Adipocyte (in vitro differentiated cells): ENCODE data around the gene ASIC1.
A peak's percentile ranks its signal among the peaks of the same experiment; 100 is the strongest.

Experiments used
- DNase-seq: peaks from one replicate; pipeline ENCODE4 v3.0.0-alpha.2; 2015; ENCODE audit warnings: low read depth
- H3K27me3 ChIP-seq: replicated peaks from 2 replicates; pipeline ENCODE4 v1.7.0; 2013; ENCODE audit warnings: mild to moderate bottlenecking, low read length, moderate library complexity; ENCODE audit not compliant: control insufficient read depth, insufficient read depth
- H3K36me3 ChIP-seq: 2 replicates; pipeline ENCODE4 v1.7.0; 2013; ENCODE audit warnings: low read length, mild to moderate bottlenecking, moderate library complexity; ENCODE audit not compliant: control insufficient read depth, insufficient read depth, severe bottlenecking
- H3K4me1 ChIP-seq: 2 replicates; pipeline ENCODE4 v1.7.0; 2013; ENCODE audit warnings: mild to moderate bottlenecking, low read length, moderate library complexity; ENCODE audit not compliant: control insufficient read depth, insufficient read depth
- H3K4me3 ChIP-seq: 2 replicates; pipeline ENCODE4 v1.7.0; 2013; ENCODE audit warnings: mild to moderate bottlenecking, low read length, moderate library complexity
- H3K9ac ChIP-seq: 2 replicates; pipeline ENCODE4 v1.7.0; 2013; ENCODE audit warnings: mild to moderate bottlenecking, low read length, moderate library complexity
- H3K9me3 ChIP-seq: 2 replicates; pipeline ENCODE4 v1.7.0; 2013; ENCODE audit warnings: mild to moderate bottlenecking, low read length, moderate library complexity; ENCODE audit not compliant: control insufficient read depth

ASIC1 gene

GRCh38 chr12:50041062-50041860, 16.1 kb upstream of the ASIC1 start:
- H3K36me3 ChIP-seq, result no peaks in the 10 kb centered on the region
- no peak overlapping the region for H3K9ac ChIP-seq
- no peaks in the 10 kb centered on the region for H3K9me3 ChIP-seq
- no peak overlapping the region for H3K4me3 ChIP-seq
- no peaks in the 10 kb centered on the region for H3K27me3 ChIP-seq
- DNase-seq, result no peak
- H3K4me1 ChIP-seq, result peaks cover 5% of the 10 kb centered on the region

GRCh38 chr12:50041962-50042361, 15.4 kb upstream of the ASIC1 start:
- no peak overlapping the region for H3K4me3 ChIP-seq
- no peaks in the 10 kb centered on the region for H3K27me3 ChIP-seq
- H3K9ac ChIP-seq, result no peak overlapping the region
- peaks cover 5% of the 10 kb centered on the region for H3K4me1 ChIP-seq
- no peaks in the 10 kb centered on the region for H3K9me3 ChIP-seq
- H3K36me3 ChIP-seq, result no peaks in the 10 kb centered on the region
- DNase-seq, result no peak

DNA sequence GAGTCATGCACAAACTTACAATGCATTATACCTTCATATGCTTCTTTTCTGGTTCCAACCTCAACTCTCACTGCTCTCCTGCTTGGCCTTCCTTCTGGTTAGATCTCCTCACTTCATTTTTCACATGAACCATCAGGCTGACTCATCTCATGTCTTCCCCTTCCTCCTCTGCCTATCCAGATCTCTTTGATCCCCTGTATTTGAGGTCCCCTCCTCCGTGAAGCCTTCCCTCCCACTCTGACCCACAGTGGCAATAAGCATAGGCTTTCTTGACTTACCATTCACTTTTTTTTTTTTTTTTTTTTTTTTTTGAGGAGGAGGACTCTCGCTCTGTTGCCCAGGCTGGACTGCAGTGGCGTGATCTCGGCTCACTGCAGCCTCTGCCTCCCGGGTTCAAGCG, 14.7 kb upstream of the ASIC1 start:
- no peak for DNase-seq
- Histone ChIP-seq H3K27me3 (no peaks in the 10 kb centered on the region), H3K4me1 (peaks cover 5% of the 10 kb centered on the region), H3K4me3 (no peak overlapping the region), H3K9ac (no peak overlapping the region), H3K9me3 (no peaks in the 10 kb centered on the region), H3K36me3 (no peaks in the 10 kb centered on the region)

DNA sequence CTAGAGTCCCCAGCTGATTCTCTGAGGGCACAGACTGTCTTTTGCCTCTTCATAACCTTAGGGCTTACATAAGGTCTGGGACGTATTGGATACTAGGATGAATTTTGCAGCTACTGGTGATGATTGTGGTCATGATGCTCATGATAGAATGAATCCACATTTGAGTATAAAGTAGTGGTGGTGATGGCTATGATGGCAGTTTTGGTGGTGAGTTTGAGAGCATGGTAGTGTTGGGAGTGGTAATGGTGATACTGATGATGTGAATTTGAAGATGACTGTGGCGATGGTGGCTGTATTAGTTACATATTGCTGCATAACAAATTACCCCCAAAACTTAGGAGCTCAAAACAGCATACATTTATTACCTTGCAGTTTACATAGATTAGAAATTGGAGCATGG, 14.1 kb upstream of the ASIC1 start:
- Histone ChIP-seq H3K27me3 (no peaks in the 10 kb centered on the region), H3K9ac (no peak overlapping the region), H3K9me3 (no peaks in the 10 kb centered on the region), H3K4me3 (no peak overlapping the region), H3K36me3 (no peaks in the 10 kb centered on the region), H3K4me1 (peaks cover 5% of the 10 kb centered on the region)
- no peak for DNase-seq

DNA sequence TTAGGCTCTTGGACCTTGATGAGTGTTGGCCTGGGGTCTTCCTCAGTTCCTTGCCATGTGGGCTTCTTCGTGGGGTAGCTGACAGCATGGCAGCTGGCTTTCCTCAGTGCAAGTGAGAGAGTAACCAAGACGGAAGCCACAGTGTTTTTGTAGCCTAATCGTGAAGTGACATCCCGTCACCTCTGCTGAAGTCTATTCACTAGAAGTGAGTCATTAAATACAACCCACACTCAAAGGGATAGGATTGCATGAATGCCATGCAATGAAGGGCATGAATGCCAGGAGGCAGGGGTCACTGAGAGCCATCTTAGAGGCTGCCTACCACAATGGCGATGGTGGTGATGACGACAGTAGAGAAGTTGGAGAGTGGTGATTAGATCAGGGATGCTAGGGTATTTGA, 13.5 kb upstream of the ASIC1 start:
- Histone ChIP-seq H3K4me3 (no peak overlapping the region), H3K27me3 (no peaks in the 10 kb centered on the region), H3K9me3 (no peaks in the 10 kb centered on the region), H3K36me3 (no peaks in the 10 kb centered on the region), H3K4me1 (peaks cover 5% of the 10 kb centered on the region), H3K9ac (no peak overlapping the region)
- no peak for DNase-seq

DNA sequence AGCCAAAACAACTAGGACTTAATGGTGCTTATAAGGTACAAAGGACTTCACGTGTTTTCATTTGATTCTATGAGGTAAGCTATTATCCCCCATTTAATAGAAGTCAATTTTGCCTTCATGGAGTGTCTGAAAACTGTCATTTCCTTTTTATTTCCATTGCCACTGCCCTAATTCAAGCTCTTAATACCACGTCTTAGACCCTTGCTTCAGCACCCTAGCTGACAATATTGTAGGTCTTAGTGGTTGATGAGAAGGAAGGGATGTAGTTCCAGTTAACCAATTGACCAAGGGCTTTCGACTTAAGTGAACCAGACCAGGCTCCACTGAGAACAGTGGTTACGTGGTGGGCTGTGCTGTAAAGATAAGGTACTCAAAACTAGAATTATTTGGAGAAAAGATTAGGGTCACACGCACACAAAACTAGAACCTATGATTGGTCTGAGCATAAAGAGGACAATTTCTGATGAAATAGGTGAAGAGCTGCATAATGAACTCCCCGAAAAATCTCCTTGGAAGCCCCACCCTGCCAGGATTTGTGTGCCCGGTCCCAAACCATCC, 9.6 kb upstream of the ASIC1 start:
- Histone ChIP-seq H3K9me3 (no peaks in the 10 kb centered on the region), H3K4me1 (peaks cover 5% of the 10 kb centered on the region), H3K4me3 (no peak overlapping the region), H3K36me3 (no peaks in the 10 kb centered on the region), H3K27me3 (peaks cover 9% of the 10 kb centered on the region), H3K9ac (no peak overlapping the region)
- no peak for DNase-seq

- H3K4me1 ChIP-seq, result peaks cover 5% of the 10 kb centered on the region
- DNase-seq, result no peak
- no peaks in the 10 kb centered on the region for H3K9me3 ChIP-seq
- peaks cover 16% of the 10 kb centered on the region for H3K27me3 ChIP-seq
- no peaks in the 10 kb centered on the region for H3K36me3 ChIP-seq
- no peak overlapping the region for H3K9ac ChIP-seq
- H3K4me3 ChIP-seq, result no peak overlapping the region
Observed at GRCh38 chr12:50049254-50050118, 7.9 kb upstream of the ASIC1 start.

DNA sequence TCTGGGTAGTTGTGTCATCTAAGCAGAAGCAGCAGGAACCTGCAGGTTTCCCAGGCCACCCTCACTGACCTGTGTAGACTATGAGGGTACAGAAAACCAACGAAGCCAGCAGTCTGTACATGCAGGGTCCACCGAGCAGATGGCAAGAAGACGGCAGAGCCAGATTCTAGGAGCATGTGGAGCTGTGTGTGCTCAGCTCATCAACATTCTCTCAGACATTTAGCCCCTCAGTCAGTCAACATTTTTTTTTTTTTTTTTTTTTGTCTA, 7.3 kb upstream of the ASIC1 start:
- Histone ChIP-seq H3K4me3 (peak overlapping the region; percentile 71), H3K27me3 (peaks cover 16% of the 10 kb centered on the region), H3K4me1 (peaks cover 5% of the 10 kb centered on the region), H3K36me3 (no peaks in the 10 kb centered on the region), H3K9ac (peak overlapping the region; percentile 71), H3K9me3 (no peaks in the 10 kb centered on the region)
- no peak for DNase-seq

DNA sequence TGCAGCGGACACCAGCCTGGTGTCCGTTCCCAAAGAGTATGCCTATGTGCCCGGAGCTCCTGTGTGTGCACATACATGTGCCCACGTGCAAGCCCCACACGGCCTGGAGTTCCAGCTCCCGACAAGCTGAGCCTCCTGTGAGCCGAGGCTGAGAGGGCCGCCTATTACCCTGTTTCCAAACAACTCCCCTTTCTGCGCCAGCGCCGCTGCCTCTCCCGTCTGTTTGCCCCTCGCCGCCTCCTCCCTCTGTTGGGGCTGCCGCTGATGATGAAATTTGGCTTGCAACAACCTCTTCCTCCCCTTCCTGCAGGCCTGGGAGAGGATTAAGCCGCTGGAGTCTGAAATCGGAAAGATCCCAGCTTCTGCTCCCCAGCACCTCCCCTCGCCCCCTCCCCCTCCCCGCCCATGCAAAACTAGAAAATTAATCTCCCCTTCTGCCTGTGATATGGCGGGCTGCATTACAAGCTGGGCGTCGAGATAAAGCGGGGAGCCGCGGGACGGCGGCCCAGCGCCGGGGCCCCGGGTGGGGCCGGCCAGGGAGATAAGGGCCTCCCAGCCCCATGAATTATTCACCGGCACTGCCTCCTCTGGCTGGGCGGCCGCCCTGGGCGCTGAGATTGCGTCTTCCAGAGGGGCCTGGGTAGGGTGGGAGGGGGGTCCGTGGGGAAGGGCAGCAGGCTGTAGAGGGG, 6.8 kb upstream of the ASIC1 start:
- Histone ChIP-seq H3K27me3 (peaks cover 18% of the 10 kb centered on the region), H3K4me3 (peak overlapping the region; percentile 71)
- peak; percentile 80 for DNase-seq

DNA sequence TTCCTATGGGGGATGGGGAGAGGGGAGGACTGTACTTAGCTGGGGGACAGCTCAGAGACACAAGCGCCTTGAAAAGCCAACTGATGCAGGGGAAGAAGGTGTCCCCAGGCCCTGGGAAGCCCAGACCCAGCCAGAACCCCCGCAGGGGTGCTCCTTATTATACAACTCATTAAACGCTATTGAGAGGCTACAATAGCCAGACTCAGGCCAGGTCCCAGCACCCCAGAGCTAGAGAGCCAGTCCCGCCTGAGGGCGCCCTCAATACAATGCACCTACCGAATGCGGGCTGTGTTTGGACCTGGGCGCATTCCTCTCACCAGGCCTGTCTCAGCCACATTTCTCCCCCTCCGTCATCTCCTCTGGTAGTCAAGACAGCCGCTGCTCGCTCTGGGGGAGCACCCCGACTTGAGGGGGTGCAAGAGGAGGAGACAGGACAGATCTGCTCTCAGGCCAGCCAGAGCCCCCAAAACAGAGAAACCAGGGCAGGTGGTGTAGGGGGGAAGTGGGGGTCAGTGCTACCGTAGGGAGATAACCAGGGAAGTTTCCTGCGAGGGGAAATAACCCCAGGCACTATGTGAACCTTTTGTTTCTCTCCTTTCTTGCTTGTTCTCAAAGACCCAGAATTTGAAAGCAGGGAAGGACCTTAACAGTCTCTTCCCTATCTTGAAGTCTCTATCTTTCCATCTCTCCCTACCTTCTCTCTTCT, 6.1 kb upstream of the ASIC1 start:
- Histone ChIP-seq H3K27me3 (peaks cover 23% of the 10 kb centered on the region), H3K4me1 (peaks cover 5% of the 10 kb centered on the region), H3K9me3 (no peaks in the 10 kb centered on the region), H3K4me3 (no peak overlapping the region), H3K36me3 (no peaks in the 10 kb centered on the region), H3K9ac (no peak overlapping the region)
- no peak for DNase-seq

More for the DNA sequence above, 6.8 kb upstream of the ASIC1 start:
- H3K9me3 ChIP-seq, result no peaks in the 10 kb centered on the region
- peaks cover 5% of the 10 kb centered on the region for H3K4me1 ChIP-seq
- peak overlapping the region; percentile 71 for H3K9ac ChIP-seq
- no peaks in the 10 kb centered on the region for H3K36me3 ChIP-seq
